LNCAP (cell line): ENCODE results near the gene EPHB2.

Source experiments
- TF ChIP-seq, protein P1 (sequence below): fragments of 450-650 bp; IDR thresholded peaks from 2 replicates; pipeline ENCODE4 v1.5.1; 2017; ENCODE audit warnings: mild to moderate bottlenecking

The EPHB2 gene

DNA sequence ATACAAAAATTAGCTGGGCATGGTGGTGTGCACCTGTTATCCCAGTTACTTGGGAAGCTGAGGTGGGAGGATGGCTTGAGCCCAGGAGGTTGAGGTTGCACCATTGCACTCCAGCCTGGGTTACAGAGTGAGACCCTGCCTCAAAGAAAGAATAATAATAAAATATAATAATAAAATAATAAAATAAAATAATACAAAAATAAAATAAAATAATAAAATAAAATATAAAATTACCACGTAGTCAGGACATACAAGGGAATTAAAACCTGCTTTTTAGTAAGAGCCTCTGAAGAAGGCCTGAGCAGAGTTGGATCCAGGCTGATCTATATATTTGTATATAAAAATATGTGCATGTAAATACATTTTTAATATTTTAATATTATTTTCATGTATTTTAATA lies 41.7 kb downstream of the EPHB2 start:
- TF ChIP-seq, protein P1, sequence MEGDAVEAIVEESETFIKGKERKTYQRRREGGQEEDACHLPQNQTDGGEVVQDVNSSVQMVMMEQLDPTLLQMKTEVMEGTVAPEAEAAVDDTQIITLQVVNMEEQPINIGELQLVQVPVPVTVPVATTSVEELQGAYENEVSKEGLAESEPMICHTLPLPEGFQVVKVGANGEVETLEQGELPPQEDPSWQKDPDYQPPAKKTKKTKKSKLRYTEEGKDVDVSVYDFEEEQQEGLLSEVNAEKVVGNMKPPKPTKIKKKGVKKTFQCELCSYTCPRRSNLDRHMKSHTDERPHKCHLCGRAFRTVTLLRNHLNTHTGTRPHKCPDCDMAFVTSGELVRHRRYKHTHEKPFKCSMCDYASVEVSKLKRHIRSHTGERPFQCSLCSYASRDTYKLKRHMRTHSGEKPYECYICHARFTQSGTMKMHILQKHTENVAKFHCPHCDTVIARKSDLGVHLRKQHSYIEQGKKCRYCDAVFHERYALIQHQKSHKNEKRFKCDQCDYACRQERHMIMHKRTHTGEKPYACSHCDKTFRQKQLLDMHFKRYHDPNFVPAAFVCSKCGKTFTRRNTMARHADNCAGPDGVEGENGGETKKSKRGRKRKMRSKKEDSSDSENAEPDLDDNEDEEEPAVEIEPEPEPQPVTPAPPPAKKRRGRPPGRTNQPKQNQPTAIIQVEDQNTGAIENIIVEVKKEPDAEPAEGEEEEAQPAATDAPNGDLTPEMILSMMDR = no peak

DNA sequence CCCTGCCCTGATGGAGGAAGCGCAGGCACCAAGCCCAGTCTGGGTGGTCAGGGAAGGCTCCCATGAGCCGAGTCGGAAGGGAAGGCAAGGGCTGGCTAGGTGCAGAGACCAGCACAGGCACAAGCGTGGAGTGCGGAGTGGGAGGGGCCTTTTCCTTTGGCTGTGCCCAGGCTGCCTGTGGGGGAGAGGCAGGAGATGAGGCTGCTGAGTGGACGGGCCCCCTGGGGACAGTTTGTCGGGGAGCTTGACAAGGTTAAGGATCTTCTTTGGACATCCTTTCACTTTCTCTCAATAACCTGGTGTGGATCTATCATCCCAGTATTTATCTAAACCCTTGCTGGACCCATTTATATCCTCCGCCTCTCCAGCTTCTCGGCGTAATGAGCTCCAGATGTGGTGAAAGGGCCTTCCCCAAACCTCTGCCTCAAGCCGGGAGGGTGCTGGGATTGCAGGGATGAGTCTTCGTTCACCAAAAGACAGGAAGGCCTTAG lies 42.9 kb downstream of the EPHB2 start:
- TF ChIP-seq, protein P1 = no peak

DNA sequence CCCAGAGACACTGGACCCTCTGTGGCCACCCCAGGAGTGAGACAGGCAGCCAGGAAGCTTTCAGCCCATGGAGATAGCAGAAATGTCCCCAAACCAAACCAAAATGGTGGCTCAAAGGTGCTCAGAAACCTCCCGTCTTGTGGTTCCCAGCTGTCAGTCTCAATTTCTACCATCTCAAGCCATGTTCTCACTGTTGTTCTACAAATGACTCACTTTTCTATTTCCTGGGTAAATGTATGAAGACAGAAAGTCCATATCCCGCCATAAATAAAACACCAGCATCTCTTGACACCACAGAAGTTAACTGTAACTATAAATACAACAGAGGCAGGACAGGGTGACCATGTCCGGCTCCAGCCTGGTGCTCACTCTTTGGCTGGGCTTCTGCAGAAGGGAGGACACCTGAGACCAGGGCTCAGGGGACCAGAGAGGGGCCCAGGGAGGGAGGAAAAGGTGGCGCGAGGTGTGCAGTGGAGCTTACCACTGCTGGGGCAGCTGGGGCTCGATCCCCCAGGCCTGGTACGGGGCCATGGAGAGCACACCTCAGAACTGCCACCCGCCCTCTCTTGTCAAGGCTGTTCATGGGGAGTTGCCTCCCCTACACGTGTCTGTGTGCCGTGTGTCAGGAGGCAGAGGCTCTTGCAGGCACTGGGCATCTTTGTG lies 43.6 kb downstream of the EPHB2 start:
- TF ChIP-seq, protein P1 = no peak

DNA sequence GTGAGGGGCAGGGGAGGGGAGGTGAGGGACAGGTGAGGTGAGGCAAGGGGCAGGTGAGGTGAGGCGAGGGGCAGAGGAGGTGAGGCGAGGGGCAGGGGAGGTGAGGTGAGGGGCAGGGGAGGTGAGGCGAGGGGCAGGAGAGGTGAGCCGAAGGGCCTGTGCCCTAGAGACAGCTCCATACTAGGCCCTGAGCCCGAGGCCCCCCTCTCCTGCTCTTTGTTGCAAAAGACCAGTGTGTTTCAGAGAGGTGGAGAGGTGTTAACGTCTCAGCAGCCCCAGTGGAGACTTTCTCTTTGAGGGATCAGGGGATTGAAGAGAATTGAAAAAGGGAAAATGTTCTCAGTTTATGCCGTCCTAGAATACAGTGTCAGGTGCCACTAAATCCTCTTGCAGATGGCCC lies 44.2 kb downstream of the EPHB2 start:
- TF ChIP-seq, protein P1 = no peak

DNA sequence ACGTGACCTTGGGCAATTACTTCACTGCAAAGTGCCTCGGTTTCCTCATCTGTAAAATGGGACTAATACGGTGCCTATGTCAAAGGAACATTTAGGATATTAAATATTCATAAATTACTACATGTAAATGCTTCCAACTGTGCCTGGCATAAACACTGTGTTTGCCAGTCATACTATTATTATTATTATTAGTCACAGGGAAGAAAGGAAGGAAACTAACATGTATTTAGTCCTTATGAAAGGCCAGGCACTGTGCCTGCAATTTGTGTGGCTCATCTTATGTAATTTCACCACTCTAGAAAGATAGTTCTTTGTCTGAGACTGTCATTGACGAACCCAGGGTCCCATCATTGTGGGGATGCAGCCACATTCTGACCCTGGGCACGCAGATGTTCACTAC lies 45.0 kb downstream of the EPHB2 start:
- TF ChIP-seq, protein P1 = no peak

DNA sequence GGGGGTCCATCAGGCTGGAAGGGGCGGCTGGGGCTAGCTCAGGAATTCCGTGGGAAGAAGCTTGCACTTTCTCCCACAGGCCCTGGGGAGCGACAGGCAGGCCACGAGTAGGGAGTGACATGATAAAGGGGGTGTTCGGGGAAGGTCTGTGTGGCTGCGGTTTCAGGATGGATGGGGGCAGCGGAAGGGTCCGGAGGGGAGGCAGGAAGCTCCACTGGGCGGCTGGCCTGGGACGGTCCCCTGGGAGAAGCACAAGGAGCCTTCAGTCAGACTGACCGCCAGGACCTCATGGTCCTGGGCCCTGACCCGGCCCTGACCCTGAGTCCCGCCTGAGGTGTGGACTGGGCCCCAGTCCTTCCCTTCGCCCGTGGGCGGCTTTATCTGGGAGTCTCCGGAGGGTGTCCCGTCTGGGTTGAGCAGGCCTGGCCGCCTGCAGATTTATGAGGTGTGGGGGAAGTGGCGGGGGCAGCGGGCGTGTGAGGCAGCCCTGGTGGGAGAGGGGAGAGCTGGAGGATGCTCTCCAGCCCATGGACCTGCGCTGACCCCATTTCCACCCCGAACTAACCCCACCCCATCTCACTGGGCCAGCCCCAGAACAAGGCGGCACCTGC lies 45.6 kb downstream of the EPHB2 start:
- TF ChIP-seq, protein P1 = no peak

DNA sequence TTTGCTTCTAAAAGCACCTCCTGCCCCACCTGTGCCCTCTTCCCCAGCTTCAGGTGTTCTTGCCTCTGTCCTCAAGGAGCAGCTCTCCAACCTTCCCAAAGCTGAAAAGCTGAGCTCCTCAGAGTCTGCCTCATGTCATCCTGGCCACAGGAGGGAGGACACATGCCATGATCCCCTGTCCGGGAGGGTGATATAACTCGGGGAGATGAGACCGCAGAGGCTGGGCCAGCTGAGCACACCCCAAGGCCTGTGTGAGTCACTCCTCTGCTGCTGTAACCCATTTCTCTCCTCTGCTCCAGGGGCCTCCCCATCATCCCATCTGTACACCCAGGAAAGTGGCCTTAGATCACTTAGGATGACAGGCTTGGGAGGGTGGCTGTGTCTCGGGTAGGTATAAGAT lies 49.8 kb downstream of the EPHB2 start:
- TF ChIP-seq, protein P1 = no peak
